ENCODE results near the gene B3GAT3. TPM values are rescaled to one million over a fixed set of nuclear protein-coding genes. Genes with fewer than 3 reads are reported as not detected.
A peak's percentile ranks its signal among the peaks of the same experiment; 100 is the strongest.
"Not testable (repeated sequence)": the region's sequence is repeated elsewhere in the genome, so short reads cannot be mapped to it uniquely, and the experiment has no call there.

B3GAT3 gene
- total RNA-seq, 1 donor from 2014 or later = 48.9 TPM

DNA sequence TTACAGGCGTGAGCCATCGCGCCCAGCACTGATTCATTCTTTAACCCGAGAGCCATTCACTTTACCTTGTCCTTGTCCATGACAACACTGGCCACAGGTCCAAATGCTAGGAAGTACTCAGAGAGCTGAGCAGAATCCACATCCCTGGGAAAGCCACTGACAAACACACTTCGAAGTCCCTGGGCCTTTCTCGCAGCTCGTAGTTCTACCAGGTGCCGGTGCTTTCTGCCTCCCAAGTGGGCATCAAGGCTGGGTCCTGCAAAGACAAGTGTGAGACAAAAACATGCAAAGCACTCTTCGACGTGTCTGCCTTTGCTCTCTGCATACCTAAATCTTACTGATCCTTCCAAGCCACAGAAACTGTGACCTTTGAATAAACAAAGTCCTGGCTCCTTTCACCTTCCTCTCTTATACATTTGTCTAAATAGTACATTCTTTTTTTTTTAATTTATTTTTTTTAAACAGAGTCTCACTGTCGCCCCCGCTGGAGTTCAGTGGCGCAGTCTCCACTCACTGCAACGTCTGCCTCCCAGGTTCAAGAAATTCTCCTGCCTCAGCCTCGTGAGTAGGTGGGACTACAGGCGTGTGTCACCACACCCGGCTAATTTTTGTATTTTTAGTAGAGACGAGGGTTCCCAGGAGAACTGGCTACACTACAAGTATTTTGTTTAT is 32.7 kb downstream of the B3GAT3 start:
- Mint-ChIP-seq H3K27ac (no peak overlapping the region), H3K4me3 (ENCODE audit: low read depth) (peak overlapping the region; percentile 92), H3K27me3 (no peaks in the 10 kb centered on the region), H3K9me3 (ENCODE audit: low read depth) (no peaks in the 10 kb centered on the region), H3K36me3 (ENCODE audit: insufficient read depth) (peaks cover 8% of the 10 kb centered on the region), H3K4me1 (ENCODE audit: low read depth) (peaks cover 13% of the 10 kb centered on the region)
- no peak for DNase-seq (ENCODE audit: low spot score, unreplicated experiment)
- TF ChIP-seq CTCF (IDR thresholded peaks at IDR 0.05; ENCODE audit: unreplicated experiment) = peak; percentile 45

DNA sequence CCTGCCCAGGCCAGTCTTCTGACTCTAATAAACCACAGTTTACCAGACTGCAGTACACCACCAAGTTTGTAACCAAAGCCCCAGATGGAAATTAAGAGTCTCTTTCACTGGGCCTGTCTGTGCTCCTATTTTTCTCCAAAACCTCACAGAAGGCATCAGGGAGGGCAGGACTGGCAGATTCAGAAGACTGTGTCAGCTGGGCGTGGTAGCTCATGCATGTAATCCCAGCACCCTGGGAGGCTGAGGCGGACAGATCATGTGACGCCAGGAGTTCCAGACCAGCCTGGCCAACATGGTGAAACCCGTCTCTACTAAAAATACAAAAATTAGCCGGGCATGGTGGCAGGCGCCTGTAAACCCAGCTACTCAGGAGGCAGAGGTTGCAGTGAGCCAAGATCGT is 36.4 kb downstream of the B3GAT3 start:
- H3K9me3 Mint-ChIP-seq (ENCODE audit: low read depth); H3K4me3 Mint-ChIP-seq (ENCODE audit: low read depth); H3K27ac Mint-ChIP-seq; H3K4me1 Mint-ChIP-seq (ENCODE audit: low read depth); H3K36me3 Mint-ChIP-seq (ENCODE audit: insufficient read depth); DNase-seq (ENCODE audit: low spot score, unreplicated experiment); H3K27me3 Mint-ChIP-seq: not testable (repeated sequence)

DNA sequence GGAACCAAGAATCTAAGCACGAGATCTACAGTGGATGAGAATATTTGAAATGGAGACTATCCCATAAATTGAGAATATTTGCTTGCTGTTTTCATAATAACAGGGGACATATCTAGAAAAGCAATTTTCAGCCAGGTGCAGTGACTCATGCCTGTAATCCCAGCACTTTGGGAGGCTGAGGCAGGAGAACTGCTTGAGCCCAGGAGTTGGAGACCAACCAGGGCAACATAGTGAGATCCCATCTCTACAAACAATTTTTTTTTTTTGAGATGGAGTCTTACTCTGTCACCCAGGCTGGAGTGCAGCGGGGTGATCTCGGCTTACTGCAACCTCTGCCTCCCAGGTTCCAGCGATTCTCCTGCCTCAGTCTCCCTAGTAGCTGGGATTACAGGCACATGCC is 40.1 kb downstream of the B3GAT3 start:
- peaks cover 10% of the 10 kb centered on the region for H3K36me3 Mint-ChIP-seq (ENCODE audit: insufficient read depth)
- H3K4me3 Mint-ChIP-seq (ENCODE audit: low read depth) = not testable (repeated sequence)

GRCh38 chr11:62580959-62581715 is 40.6 kb downstream of the B3GAT3 start:
- no peak overlapping the region for H3K4me3 Mint-ChIP-seq (ENCODE audit: low read depth)
- H3K27ac Mint-ChIP-seq = no peak overlapping the region

More for the DNA sequence above, 40.1 kb downstream of the B3GAT3 start:
- H3K27ac Mint-ChIP-seq; H3K9me3 Mint-ChIP-seq (ENCODE audit: low read depth); DNase-seq (ENCODE audit: low spot score, unreplicated experiment); H3K27me3 Mint-ChIP-seq; H3K4me1 Mint-ChIP-seq (ENCODE audit: low read depth): not testable (repeated sequence)

DNA sequence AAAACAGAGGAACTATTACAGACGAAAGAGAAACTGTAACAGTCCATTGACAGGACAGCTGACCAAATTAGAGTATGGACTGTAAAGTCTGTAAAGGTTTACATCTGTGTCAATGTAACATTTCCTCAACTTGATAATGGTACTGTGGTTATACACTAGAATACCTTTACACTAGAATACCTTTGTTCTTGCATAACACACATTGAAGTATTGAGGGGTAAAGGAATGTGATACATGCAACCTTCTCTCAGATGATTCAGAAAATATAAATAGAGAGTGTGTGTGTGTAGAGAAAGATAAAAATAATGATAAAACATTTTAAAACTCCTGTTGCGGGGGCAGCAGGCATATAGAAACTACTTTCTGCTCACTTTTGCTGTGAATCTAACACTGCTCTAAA is 42.5 kb downstream of the B3GAT3 start:
- no peak for DNase-seq (ENCODE audit: low spot score, unreplicated experiment)
- Mint-ChIP-seq H3K9me3 (ENCODE audit: low read depth) (no peaks in the 10 kb centered on the region), H3K27ac (no peak overlapping the region), H3K4me3 (ENCODE audit: low read depth) (no peak overlapping the region), H3K27me3 (no peaks in the 10 kb centered on the region), H3K4me1 (ENCODE audit: low read depth) (peaks cover 7% of the 10 kb centered on the region), H3K36me3 (ENCODE audit: insufficient read depth) (peaks cover 13% of the 10 kb centered on the region)
- TF ChIP-seq CTCF (IDR thresholded peaks at IDR 0.05; ENCODE audit: unreplicated experiment) = no peak

More at GRCh38 chr11:62580959-62581715, 40.6 kb downstream of the B3GAT3 start:
- H3K36me3 Mint-ChIP-seq (ENCODE audit: insufficient read depth) = peaks cover 13% of the 10 kb centered on the region
- no peaks in the 10 kb centered on the region for H3K4me1 Mint-ChIP-seq (ENCODE audit: low read depth)
- H3K27me3 Mint-ChIP-seq = no peaks in the 10 kb centered on the region
- TF ChIP-seq CTCF (IDR thresholded peaks at IDR 0.05; ENCODE audit: unreplicated experiment) = no peak
- H3K9me3 Mint-ChIP-seq (ENCODE audit: low read depth) = no peaks in the 10 kb centered on the region
- DNase-seq (ENCODE audit: low spot score, unreplicated experiment) = no peak

DNA sequence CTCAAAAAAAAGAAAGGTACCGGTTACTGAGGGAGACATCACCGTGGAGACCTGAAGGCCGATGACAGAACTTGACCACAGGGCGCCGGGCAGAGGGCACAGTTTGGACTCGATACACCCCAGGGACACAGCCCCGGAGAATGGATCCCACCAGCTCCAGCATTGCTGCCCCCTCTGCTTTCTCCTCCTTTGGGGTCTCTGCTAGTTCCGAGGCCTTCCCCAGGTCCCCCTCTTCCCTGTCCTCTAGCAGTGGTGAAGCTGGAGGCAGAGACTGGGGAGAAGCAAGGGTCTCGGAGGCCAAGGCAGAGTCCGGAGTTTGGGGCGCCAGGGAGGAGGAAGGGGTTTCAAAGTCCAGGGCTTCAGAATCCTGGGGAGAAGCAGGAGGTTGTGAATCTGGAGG is 43.2 kb downstream of the B3GAT3 start:
- peaks cover 10% of the 10 kb centered on the region for H3K36me3 Mint-ChIP-seq (ENCODE audit: insufficient read depth)
- DNase-seq (ENCODE audit: low spot score, unreplicated experiment) = no peak
- H3K27me3 Mint-ChIP-seq = no peaks in the 10 kb centered on the region
- TF ChIP-seq CTCF (IDR thresholded peaks at IDR 0.05; ENCODE audit: unreplicated experiment) = no peak
- peaks cover 12% of the 10 kb centered on the region for H3K4me1 Mint-ChIP-seq (ENCODE audit: low read depth)
- H3K9me3 Mint-ChIP-seq (ENCODE audit: low read depth) = no peaks in the 10 kb centered on the region
- no peak overlapping the region for H3K27ac Mint-ChIP-seq
- H3K4me3 Mint-ChIP-seq (ENCODE audit: low read depth) = no peak overlapping the region
